Measurements from ENCODE around the gene ZCCHC3.

DNA sequence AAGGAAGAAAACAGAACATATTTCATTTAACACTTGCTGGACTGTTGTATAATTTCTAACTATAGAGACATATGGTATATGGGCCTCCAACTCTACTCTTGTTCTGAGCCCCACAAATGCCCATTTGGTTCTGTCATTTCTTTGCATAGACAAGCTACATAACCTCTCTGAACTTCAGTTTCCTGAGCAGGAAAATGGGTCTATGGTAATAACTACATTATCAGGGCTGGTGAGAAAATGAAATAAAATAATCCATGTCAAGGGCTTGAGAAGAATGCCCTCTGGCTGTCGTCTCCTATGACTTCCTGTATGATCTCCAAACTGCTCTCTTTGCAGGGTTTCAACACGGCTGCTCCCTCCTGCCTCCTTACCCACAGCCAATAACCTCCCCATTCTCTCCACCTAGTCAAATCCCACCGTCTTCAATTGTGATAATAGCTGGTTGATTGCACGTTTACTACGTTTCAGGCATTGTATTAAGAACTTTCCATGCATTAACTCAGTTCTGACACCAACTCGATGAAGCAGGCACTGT, 12.0 kb downstream of the ZCCHC3 start:
- TF ChIP-seq EZH2 (IDR thresholded peaks at IDR 0.05; ENCODE audit: insufficient read depth, poor library complexity, severe bottlenecking): no peak
- TF ChIP-seq EZH2phosphoT487 (IDR thresholded peaks at IDR 0.05; ENCODE audit: insufficient read depth, low read depth): no peak
